K562 treated with DMSO at 1 percent for 48 hours (cell line): ENCODE measurements around the gene TANC2. TPM values are rescaled to one million over a fixed set of nuclear protein-coding genes. Genes with fewer than 3 reads are reported as not detected.

Source experiments
- total RNA-seq: library from RNA; unstranded; fragments of 300-600 nt; gene quantifications from 2 replicates; pipeline ENCODE4 v1.2.3, GENCODE V29; 2022; ENCODE audit warnings: low replicate concordance; ENCODE audit errors: extremely low read depth

Gene TANC2
- total RNA-seq: not detected in 2 replicates

GRCh38 chr17:62965686-62966425, at the start of gene TANC2:
Gene TANC2, plus strand, starts transcription at chr17:62966235. Its CDS starts 43,325 bp downstream, at chr17:63009560.

Other genes starting within 250 kb of the TANC2 start
- gene MARCHF10, start 157.9 kb upstream of the TANC2 start, total RNA-seq: not detected in 2 replicates